Stimulated activated naive CD8-positive, alpha-beta T cell treated with anti-CD3 and anti-CD28 coated beads, Interleukin-15, Interleukin-2, amounts not matched to agents 100 U/mL and 50 U/mL, for 24 hours (primary cell): ENCODE data around the gene SERPINB2.
"Not testable (repeated sequence)": the region's sequence is repeated elsewhere in the genome, so short reads cannot be mapped to it uniquely, and the experiment has no call there.

Experiments used
- ATAC-seq: fragments of 150-1000 bp; cut with Tn5 transposase; one replicate; pipeline ENCODE4 v1.10.0; 2021
- DNase-seq: peaks from one replicate; pipeline ENCODE4 v3.0.0; 2021

The SERPINB2 gene

GRCh38 chr18:63936156-63936931, 48.8 kb downstream of the SERPINB2 start:
- peak; percentile 92 for ATAC-seq
- peak; percentile 76 for DNase-seq

GRCh38 chr18:63936932-63937393, 49.5 kb downstream of the SERPINB2 start:
- DNase-seq = no peak

GRCh38 chr18:63940008-63940407, 52.5 kb downstream of the SERPINB2 start:
- no peak for ATAC-seq

More at GRCh38 chr18:63936932-63937393, 49.5 kb downstream of the SERPINB2 start:
- no peak for ATAC-seq

DNA sequence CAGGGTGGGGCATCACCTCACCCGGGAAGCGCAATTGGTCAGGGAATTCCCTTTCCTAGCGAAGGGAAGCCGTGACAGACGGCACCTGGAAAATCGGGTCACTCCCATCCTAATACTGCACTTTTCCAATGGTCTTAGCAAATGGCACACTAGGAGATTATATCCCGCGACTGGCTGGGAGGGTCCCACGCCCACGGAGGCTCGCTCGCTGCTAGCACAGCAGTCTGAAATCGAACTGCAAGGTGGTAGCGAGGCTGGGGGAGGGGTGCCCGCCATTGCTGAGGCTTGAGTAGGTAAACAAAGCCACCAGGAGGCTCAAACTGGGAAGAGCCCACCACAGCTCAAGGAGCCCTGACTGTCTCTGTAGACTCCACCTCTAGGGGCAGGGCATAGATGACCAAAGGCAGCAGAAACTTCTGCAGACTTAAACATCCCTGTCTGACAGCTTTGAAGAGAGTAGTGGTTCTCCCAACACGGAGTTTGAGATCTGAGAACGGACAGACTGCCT, 53.1 kb downstream of the SERPINB2 start:
- not testable (repeated sequence) for ATAC-seq, DNase-seq

More at GRCh38 chr18:63940008-63940407, 52.5 kb downstream of the SERPINB2 start:
- no peak for DNase-seq

DNA sequence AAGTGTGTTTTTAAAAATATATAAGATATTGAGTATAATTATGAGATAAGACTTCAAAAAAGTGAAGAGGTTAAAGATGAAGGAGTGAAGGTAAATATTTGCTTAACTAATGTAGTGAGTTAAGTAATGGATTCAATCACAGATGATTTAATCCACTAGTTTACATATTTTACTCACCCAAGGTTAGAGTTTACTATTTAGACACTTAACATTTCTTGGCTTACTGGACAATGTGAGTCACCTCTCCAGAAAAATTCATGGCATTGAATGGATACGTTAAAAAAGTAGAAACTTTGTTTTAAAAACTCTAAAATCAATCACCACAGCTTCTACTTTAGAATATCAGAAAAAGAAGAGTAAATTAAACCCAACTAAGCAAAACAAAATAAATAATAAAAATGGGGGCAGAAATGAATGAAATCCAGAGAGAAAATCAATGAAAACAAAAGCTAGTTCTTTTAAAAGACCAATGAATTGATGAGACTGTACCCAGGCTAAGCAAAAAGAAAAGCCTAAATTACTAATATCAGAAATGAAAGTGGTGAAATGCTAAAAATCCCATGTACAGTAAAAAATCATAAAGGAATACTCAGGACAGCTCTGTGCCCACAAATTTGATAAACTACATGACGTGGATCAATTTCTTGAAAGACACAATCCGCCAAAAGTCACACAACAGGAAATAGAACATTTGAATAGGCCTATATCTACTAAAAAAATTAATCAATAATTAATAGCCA, 59.7 kb downstream of the SERPINB2 start:
- no peak for ATAC-seq
- DNase-seq = no peak

DNA sequence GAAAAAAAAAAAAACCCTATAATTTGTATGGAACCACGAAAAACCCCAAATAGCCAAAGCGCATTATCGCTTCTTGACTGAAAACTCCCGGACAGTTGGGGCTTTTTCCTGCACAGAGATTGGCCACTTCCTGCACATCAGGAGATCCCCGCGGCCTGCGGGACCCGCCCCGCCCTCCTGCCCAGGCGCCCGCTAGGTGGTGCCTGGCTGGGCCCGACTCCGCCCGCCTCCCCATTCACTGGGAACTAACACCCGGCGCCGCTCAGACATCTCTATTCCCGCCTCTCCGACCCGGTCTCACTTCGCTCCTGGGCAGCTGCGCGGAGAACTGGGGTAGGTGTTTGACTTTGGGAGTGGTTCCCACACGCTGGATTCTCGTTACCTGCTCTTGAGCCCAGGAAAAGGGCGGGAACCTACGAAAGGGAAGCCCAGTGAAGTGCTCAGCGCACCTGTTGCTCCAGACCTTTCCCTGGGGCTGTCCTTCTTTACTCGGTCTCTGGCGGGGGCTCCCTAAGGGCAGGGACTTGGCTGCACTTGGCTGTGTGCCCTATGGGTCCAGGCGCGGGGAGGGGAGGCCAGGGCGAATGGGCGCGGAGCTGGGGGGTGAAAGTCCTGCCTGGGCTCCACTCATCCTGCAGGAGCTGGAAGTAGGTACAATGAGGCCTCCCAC, 61.7 kb downstream of the SERPINB2 start, which contains the start of gene HMSD:
Gene HMSD, plus strand, starts transcription at position 234 of the 670 bp plus-strand sequence. CDS start 4,155 bp downstream, outside the sequence.
- ATAC-seq = peak; percentile 92
- peak; percentile 79 for DNase-seq

DNA sequence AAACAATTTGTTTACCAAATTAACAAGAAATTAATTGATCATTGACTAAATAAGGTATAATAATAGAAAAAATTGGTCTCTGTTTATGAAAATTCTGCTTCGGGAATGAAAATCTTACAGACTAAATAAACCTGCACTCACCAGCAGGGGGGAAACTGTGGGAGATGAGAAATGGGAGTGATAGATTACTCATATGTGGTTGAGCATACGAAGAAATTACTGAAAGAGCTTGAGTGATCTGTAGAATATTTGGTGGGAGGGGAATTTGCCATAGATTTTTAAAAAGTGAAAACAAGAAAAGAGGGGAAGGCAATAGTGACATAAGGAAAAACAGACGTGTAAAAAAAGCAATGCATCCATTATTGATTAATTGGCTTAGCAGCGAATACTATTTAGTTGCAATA, 63.8 kb downstream of the SERPINB2 start:
- peak; percentile 30 for DNase-seq

More for the DNA sequence above, 63.8 kb downstream of the SERPINB2 start:
- peak; percentile 71 for ATAC-seq
